Esophagus (tissue), 2 donors: ENCODE measurements around the gene PDLIM4. TPM values are rescaled to one million over a fixed set of nuclear protein-coding genes. Genes with fewer than 3 reads are reported as not detected.

Source experiments
- H3K27ac ChIP-seq, 2 donors: one replicate each; pipeline ENCODE4 v1.5.1; 2013; ENCODE audit warnings: low read depth in 2 of 2, mild to moderate bottlenecking in 2 of 2, inconsistent platforms in 1 of 2, low read length in 1 of 2, moderate library complexity in 1 of 2
- H3K27me3 ChIP-seq, 2 donors: one replicate each; pipeline ENCODE4 v1.6.1; 2013; ENCODE audit warnings: low read length in 2 of 2, control low read depth in 1 of 2, mild to moderate bottlenecking in 1 of 2; ENCODE audit not compliant: insufficient read depth in 2 of 2, control insufficient read depth in 1 of 2
- H3K36me3 ChIP-seq, 2 donors: one replicate each; pipeline ENCODE4 v1.6.1; 2013; ENCODE audit warnings: low read length in 1 of 2; ENCODE audit not compliant: control insufficient read depth in 2 of 2, insufficient read depth in 2 of 2
- H3K4me1 ChIP-seq, 2 donors: one replicate each; pipeline ENCODE4 v1.6.1; 2013; ENCODE audit warnings: low read length in 1 of 2; ENCODE audit not compliant: control insufficient read depth in 2 of 2, insufficient read depth in 2 of 2
- H3K4me3 ChIP-seq, 2 donors: one replicate each; pipeline ENCODE4 v1.5.1; 2013; ENCODE audit warnings: low read length in 2 of 2, mild to moderate bottlenecking in 2 of 2, low read depth in 1 of 2, moderate library complexity in 1 of 2
- H3K9me3 ChIP-seq, 2 donors: one replicate each; pipeline ENCODE4 v1.6.1; 2013; ENCODE audit warnings: mild to moderate bottlenecking in 2 of 2, low read depth in 1 of 2, low read length in 1 of 2, moderate library complexity in 1 of 2; ENCODE audit not compliant: control insufficient read depth in 2 of 2, insufficient read depth in 1 of 2
- WGBS, 2 donors: extraction: QIAGEN DNeasy Blood & Tissue Kit; methylation state at CpG; one replicate each; pipeline ENCODE4 v1.1.7; 2013; 5-methylcytosine and 5-hydroxymethylcytosine counted together
- polyA plus RNA-seq, 2 donors: library from polyadenylated mRNA; stranded (reverse); fragments of 200-250 nt; gene quantifications; one replicate each; pipeline ENCODE4 v1.2.3, GENCODE V29; 2013
- donor health status: healthy with polysubstance abuse.
- donor health status: Bipolar disorder and iron deficiency.

The PDLIM4 gene
- polyA plus RNA-seq, 2 donors: 33.3 to 58.9 TPM

DNA sequence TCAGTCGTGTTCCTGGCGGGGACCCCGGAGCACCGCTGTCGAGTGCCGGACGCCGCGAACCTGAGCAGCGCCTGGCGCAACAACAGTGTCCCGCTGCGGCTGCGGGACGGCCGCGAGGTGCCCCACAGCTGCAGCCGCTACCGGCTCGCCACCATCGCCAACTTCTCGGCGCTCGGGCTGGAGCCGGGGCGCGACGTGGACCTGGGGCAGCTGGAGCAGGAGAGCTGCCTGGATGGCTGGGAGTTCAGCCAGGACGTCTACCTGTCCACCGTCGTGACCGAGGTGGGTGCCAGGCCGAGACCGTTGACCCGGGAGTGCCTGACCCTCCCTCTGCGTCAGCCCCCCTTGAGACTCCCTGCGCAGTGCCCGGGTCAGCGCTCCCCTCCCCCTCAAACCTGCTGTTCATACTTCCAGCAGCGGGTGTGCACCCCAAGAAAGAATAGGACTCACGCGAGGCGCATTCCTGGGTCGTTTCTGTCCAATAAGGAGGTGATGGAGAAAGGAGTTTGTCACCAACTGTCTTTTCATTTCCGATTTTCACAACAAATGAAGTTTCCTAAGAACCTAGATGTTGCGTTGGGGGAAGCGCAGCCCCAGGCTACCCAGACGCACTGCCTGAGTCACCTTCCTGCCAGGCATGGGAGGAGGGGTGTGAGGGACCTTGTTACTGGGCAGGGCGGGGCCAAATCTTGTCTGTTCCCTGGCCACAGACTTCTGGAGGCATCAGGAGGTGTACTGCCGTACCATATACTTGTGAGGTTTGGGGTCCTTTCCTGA, 37.4 kb downstream of the PDLIM4 start:
- peaks cover 0 to 10% of the 10 kb centered on the region in 2 donors for H3K4me1 ChIP-seq
- WGBS, 2 donors: 5% methylated on average over 49 to 50 of the region's 50 CpGs
- no peaks in the 10 kb centered on the region for H3K9me3 ChIP-seq
- peak overlapping the region; percentile 45 to 57 for H3K4me3 ChIP-seq
- H3K36me3 ChIP-seq: no peaks in the 10 kb centered on the region
- no peaks in the 10 kb centered on the region for H3K27me3 ChIP-seq
- H3K27ac ChIP-seq: peak overlapping the region; percentile 85 to 91

DNA sequence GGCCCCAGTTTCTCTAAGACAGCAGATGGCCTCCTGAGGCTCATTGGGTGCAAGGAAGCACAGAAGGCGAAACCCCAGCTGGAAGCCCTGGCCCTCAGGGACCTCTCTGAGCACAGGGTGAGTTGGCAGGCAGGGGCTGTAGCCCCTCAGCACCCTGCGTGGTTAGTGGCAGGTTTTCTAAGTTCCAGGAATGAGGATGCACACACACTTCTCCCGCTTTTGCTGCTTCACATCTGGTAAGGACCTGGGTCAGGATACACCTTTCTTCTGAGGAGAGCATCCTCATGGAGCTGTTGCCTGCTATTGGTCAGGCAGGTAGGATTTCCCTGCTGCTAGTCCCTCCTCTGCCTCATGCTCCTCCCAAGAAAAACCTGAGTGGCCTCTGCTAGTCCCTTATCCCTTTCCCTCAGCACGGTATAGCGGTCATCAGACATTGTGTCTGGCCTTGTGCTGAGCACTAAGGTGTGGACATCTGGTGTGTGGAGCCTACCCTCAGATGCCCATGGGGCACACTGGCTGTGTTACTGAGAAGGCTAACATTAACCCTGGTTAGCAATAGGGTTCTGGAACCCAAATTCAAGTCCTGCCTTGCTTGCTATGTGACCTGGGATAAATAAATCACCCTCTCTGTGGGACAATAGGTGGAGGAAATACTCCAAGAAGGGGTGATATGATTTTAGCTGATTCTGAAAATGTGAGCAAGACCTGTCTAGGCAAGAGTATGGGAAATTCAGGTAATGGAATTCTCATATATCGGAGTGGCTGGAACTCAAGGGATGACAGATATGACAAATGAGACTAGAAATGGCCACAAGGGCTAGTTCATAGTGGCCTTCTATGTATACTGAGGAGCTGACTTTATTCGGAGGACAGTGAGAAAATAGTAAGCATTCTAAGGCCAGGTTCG, 38.3 kb downstream of the PDLIM4 start:
- H3K27ac ChIP-seq: peak overlapping the region in 1 of 2 donors; percentile 28
- H3K27me3 ChIP-seq: no peaks in the 10 kb centered on the region
- no peaks in the 10 kb centered on the region for H3K36me3 ChIP-seq
- H3K4me1 ChIP-seq: peaks cover 0 to 10% of the 10 kb centered on the region in 2 donors
- no peaks in the 10 kb centered on the region for H3K9me3 ChIP-seq
- 80 to 92% methylated on average over 8 of the region's 8 CpGs for WGBS, 2 donors
- H3K4me3 ChIP-seq: no peak overlapping the region

DNA sequence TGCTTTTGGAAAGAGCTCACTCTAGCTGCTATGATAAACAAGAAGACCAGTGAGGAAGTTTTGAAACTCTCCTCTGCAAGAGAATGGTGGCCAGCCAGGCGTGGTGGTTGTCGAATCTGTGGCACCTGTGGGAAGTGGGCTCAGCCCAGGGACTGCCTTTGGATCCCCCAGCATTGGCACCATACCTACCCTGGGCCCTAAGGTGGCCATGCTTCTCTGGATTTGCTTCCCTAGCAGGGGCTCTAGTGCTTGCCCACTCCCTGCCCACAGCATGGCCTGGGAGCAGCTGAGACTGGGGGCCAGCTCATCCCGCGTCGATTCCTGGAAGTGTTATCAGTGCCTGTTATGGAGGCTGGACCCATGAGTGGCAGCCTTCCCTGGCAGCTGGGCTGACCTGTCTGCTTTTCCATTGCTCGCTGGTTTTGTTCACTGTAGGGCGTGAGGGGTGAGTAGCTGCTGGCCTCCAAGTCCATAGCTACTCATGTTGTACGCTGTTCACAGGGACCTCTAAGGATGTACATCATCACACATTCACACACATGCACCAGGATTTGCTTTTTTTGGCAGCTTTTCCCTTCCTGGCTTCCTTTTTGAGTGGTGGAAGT, 39.0 kb downstream of the PDLIM4 start:
- H3K27ac ChIP-seq: no peak overlapping the region
- peaks cover 0 to 10% of the 10 kb centered on the region in 2 donors for H3K4me1 ChIP-seq
- no peaks in the 10 kb centered on the region for H3K9me3 ChIP-seq
- WGBS, 2 donors: 86 to 91% methylated on average over 8 of the region's 8 CpGs
- H3K36me3 ChIP-seq: no peaks in the 10 kb centered on the region
- H3K4me3 ChIP-seq: no peak overlapping the region
- no peaks in the 10 kb centered on the region for H3K27me3 ChIP-seq

DNA sequence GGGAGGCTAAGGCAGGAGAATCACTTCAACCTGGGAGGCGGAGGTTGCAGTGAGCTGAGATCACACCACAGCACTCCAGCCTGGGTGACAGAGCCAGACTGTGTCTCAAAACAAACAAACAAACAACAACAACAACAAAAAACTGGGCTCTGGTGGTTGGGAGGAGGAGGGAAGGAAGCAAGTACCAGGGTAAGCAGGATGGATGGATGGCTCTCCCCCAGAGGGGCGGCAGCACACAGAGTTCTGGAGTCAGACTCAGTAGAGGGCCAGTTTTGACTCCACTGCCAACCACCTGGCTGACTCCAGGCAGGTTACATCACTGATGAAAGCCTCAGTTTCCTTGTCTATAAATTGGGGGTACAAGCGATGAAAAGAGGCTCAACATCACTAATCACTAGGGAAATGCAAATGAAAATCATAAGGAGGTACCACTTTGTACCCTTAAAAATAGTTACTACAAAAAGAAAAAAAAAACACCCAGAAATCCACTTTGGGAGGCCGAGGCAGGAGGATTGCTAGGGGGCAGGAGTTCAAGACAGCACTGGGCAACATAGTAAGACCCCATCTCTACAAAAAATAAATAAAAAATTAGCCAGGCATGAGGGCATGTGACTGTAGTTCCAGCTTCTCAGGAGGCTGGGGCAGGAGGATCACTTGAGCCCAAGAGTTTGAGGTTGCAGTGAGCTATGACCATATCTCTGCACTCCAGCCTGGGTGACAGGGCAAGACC, 39.9 kb downstream of the PDLIM4 start:
- H3K4me1 ChIP-seq: peaks cover 0 to 10% of the 10 kb centered on the region in 2 donors

GRCh38 chr5:132298298-132299212, 41.1 kb downstream of the PDLIM4 start:
- 67 to 72% methylated on average over 6 of the region's 6 CpGs for WGBS, 2 donors
- Histone ChIP-seq H3K27me3 (no peaks in the 10 kb centered on the region), H3K4me1 (peaks cover 0 to 7% of the 10 kb centered on the region in 2 donors), H3K36me3 (no peaks in the 10 kb centered on the region), H3K4me3 (no peak overlapping the region), H3K27ac (no peak overlapping the region), H3K9me3 (no peaks in the 10 kb centered on the region)

More for the DNA sequence above, 39.9 kb downstream of the PDLIM4 start:
- H3K9me3 ChIP-seq: no peaks in the 10 kb centered on the region
- no peak overlapping the region for H3K4me3 ChIP-seq
- WGBS, 2 donors: 96 to 98% methylated on average over 4 of the region's 4 CpGs
- H3K27me3 ChIP-seq: no peaks in the 10 kb centered on the region
- no peak overlapping the region for H3K27ac ChIP-seq
- no peaks in the 10 kb centered on the region for H3K36me3 ChIP-seq

DNA sequence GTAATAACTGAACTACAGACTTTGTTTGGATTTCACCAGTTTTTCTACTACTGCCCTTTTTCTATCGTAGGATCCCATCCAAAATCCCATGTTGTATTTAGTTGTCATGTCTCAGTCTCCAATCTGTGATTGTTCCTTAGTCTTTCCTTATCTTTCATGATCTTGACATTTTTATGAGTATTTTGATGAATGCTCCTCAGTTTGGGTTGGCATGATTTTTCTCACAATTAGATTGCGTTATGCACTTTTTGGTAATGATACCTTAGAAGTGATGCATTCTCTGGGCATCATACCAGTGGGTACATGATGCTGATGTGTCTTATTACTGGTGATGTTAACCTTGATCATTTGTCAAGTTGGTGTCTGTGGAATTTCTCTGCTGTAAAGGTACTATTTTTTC, 42.4 kb downstream of the PDLIM4 start:
- no peaks in the 10 kb centered on the region for H3K36me3 ChIP-seq
- H3K9me3 ChIP-seq: no peaks in the 10 kb centered on the region
- H3K27ac ChIP-seq: no peak overlapping the region
- H3K4me1 ChIP-seq: peaks cover 0 to 5% of the 10 kb centered on the region in 2 donors
- WGBS, 2 donors: 83 to 88% methylated on average over 2 of the region's 2 CpGs
- H3K4me3 ChIP-seq: no peak overlapping the region
- H3K27me3 ChIP-seq: no peaks in the 10 kb centered on the region

DNA sequence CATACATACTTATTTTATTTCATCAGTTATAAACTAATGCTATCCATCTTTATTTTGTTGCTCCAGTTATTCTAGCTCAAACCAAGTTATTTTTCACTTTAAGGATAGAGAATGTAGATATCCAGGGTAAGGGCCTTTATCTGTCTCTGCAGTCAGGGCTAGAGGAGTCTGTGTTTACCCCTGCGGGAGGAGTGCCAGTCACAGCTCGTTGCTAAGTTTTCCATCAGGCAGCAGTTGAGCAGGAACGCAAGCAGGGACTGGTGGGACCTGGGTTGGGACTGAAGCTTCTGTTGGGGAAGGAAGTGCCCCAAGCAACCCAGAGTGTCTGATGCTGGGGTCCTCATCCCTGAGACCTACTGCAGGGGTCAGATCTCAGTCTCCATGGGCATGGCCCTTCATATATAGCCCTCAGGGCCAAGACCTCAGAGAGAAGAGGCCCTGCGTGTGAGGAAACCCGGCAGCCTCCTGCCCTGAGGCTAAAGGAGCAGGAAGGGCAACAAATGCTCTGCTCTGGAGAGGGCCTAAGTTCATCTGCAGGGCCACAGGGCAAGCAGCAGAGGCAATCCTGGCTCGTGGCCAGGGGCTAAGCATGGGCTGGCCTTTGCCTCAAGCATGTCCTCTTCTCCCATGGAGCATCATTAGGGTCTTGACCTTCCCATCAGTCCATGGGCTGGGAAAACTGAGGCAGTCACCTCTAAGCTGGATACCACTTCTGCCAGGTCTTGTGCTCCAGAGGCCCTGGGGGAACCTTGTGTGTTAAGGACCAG, 43.3 kb downstream of the PDLIM4 start:
- WGBS, 2 donors: 60 to 66% methylated on average over 6 of the region's 6 CpGs
- Histone ChIP-seq H3K36me3 (no peaks in the 10 kb centered on the region), H3K4me1 (peaks cover 0 to 2% of the 10 kb centered on the region in 2 donors), H3K9me3 (no peaks in the 10 kb centered on the region), H3K27me3 (no peaks in the 10 kb centered on the region), H3K27ac (no peak overlapping the region), H3K4me3 (no peak overlapping the region)
